Tibial artery (tissue), 4 donors: ENCODE data around the gene ATP9A.

Experiments used
- DNase-seq, 2 donors: peaks; one replicate each; pipeline ENCODE4 v3.0.0-alpha.2; 2019
- H3K27ac ChIP-seq, 2 donors: fragments of 200-600 bp; sonication (generic) in 1 of 2; 1 replicate in 1 of 2; 2 replicates in 1 of 2; pipeline ENCODE4 v1.5.1; 2018 to 2019; ENCODE audit warnings: mild to moderate bottlenecking in 1 of 2
- H3K27me3 ChIP-seq, 2 donors: fragments of 200-600 bp; sonication (generic) in 1 of 2; one replicate each; pipeline versions ENCODE4 v1.5.1 to v1.6.0; 2016 to 2019
- H3K36me3 ChIP-seq, 3 donors: fragments of 200-600 bp; sonication (generic) in 2 of 3; one replicate each; pipeline ENCODE4 v1.5.1; 2016 to 2019; ENCODE audit warnings: mild to moderate bottlenecking in 2 of 3
- H3K4me1 ChIP-seq, 4 donors: fragments of 200-600 bp; sonication (generic) in 2 of 4; 1 replicate in 3 of 4; 2 replicates in 1 of 4; pipeline ENCODE4 v1.5.1; 2016 to 2019
- H3K4me3 ChIP-seq, 2 donors: fragments of 200-600 bp; sonication (generic) in 1 of 2; 1 replicate in 1 of 2; 2 replicates in 1 of 2; pipeline ENCODE4 v1.5.1; 2018 to 2019; ENCODE audit warnings: mild to moderate bottlenecking in 2 of 2
- H3K9me3 ChIP-seq, 3 donors: fragments of 200-600 bp; sonication (generic) in 1 of 3; one replicate each; pipeline ENCODE4 v1.5.1; 2016 to 2019
- intact Hi-C: fragments of 100-400 bp; cut with DNase I; formaldehyde crosslinking; loops from one replicate; pipeline ENCODE4 v1.15.0; 2023; ENCODE audit warnings: low total_unique reads
- TF ChIP-seq, protein P1 (sequence below), 2 experiments: fragments of 200-600 bp in 1 of 2; fragments of 450-650 bp in 1 of 2; IDR thresholded peaks; one replicate each; pipeline ENCODE4 v1.5.1; 2017 to 2019; ENCODE audit warnings: antibody characterized with exemption in 2 of 2, mild to moderate bottlenecking in 1 of 2, moderate library complexity in 1 of 2

The ATP9A gene

DNA sequence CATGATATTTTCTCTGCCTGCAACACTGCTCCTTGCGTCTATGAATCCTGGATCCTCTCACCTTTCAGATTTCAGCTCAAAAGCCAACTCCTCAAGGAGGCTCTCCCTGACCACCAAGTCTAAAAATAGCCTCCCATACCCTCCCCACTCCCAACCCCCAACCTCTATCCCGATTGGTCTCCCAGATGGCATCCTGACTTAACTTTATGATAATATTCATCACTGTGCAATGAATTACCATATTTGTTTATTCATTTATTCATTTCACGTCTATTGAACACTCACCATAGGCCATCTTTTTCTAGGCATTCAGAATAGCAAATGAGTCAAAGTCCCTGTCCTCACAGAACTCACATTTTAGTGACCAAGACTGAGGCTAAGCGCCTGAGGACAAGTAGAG is 183.0 kb downstream of the ATP9A start:
- Histone ChIP-seq H3K9me3 (no peaks in the 10 kb centered on the region), H3K4me1 (no peaks in the 10 kb centered on the region), H3K27ac (no peak overlapping the region), H3K27me3 (no peaks in the 10 kb centered on the region), H3K36me3 (no peaks in the 10 kb centered on the region), H3K4me3 (no peak overlapping the region)
- TF ChIP-seq, protein P1, sequence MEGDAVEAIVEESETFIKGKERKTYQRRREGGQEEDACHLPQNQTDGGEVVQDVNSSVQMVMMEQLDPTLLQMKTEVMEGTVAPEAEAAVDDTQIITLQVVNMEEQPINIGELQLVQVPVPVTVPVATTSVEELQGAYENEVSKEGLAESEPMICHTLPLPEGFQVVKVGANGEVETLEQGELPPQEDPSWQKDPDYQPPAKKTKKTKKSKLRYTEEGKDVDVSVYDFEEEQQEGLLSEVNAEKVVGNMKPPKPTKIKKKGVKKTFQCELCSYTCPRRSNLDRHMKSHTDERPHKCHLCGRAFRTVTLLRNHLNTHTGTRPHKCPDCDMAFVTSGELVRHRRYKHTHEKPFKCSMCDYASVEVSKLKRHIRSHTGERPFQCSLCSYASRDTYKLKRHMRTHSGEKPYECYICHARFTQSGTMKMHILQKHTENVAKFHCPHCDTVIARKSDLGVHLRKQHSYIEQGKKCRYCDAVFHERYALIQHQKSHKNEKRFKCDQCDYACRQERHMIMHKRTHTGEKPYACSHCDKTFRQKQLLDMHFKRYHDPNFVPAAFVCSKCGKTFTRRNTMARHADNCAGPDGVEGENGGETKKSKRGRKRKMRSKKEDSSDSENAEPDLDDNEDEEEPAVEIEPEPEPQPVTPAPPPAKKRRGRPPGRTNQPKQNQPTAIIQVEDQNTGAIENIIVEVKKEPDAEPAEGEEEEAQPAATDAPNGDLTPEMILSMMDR (IDR thresholded peaks at IDR 0.05), result no peak
- intact Hi-C loops, result no loop called here
- no peak for DNase-seq

DNA sequence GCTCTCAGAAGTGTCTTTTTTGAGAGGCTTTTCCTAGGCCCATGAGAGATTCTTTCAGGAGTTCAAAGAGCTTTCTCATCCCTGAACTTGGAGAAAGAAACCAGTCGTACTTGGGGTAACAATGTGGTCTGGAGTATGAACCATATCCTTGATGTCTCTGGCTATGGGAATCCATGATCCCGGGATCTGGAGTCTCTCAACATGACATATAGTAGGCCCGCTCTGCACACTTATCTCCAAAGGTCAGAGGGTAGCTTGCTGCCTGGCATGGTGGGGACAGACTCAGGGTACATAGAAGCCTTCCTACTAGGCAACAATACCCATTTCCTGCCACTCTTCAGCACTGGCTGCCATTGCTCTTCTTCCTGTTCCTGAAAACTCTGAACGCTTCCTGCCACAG is 183.5 kb downstream of the ATP9A start:
- intact Hi-C loops, result no loop called here
- H3K27me3 ChIP-seq, result no peaks in the 10 kb centered on the region
- H3K4me3 ChIP-seq, result no peak overlapping the region
- TF ChIP-seq, protein P1 (IDR thresholded peaks at IDR 0.05), result no peak
- H3K4me1 ChIP-seq, result no peaks in the 10 kb centered on the region
- no peaks in the 10 kb centered on the region for H3K36me3 ChIP-seq
- no peak overlapping the region for H3K27ac ChIP-seq
- DNase-seq, result no peak
- no peaks in the 10 kb centered on the region for H3K9me3 ChIP-seq

DNA sequence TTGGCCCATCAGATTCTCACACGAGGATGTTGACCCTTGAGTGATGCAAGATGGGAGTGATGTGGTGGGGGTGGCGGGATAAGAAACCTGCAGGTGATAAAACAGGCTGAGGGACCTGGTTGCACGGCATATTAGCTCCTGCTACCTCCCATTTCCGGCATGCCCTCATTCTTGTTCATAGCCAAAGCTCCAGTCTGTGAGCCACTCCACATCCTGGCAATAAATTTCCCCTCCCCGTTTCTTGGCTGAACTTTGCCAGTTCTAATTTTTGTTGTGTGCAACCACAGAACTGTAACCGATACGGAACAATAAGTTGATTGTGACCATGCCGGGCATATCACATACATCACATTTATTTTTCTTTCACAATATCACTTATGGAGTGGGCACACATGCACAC is 184.1 kb downstream of the ATP9A start:
- no peak overlapping the region for H3K4me3 ChIP-seq
- no peak overlapping the region for H3K27ac ChIP-seq
- intact Hi-C loops, result no loop called here
- DNase-seq, result no peak
- H3K27me3 ChIP-seq, result no peaks in the 10 kb centered on the region
- H3K36me3 ChIP-seq, result no peaks in the 10 kb centered on the region
- TF ChIP-seq, protein P1 (IDR thresholded peaks at IDR 0.05), result no peak
- H3K4me1 ChIP-seq, result no peaks in the 10 kb centered on the region
- no peaks in the 10 kb centered on the region for H3K9me3 ChIP-seq

DNA sequence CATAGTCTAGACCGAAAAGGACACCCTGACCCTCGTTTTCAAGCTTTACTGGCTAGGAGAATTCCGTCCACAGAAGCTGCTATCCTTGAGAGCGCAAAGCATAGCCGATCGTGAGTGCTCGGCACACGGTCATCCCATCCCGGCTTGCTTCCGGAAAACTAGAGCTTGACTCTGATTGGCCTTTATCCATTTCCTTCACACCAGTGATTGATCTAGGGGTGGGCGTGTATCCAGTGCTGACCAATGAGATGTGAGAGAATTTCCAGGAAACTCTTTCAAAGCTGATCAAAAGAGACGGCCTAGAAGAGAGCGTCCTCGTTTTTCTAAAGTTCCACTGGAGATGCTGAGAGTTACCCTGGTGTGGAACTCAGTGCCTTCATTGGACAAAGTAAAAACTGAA is 184.7 kb downstream of the ATP9A start:
- Histone ChIP-seq H3K36me3 (no peaks in the 10 kb centered on the region), H3K27ac (no peak overlapping the region), H3K9me3 (no peaks in the 10 kb centered on the region), H3K4me3 (no peak overlapping the region), H3K4me1 (no peaks in the 10 kb centered on the region), H3K27me3 (no peaks in the 10 kb centered on the region)
- intact Hi-C loops, result no loop called here
- TF ChIP-seq, protein P1 (IDR thresholded peaks at IDR 0.05), result no peak
- DNase-seq, result no peak

DNA sequence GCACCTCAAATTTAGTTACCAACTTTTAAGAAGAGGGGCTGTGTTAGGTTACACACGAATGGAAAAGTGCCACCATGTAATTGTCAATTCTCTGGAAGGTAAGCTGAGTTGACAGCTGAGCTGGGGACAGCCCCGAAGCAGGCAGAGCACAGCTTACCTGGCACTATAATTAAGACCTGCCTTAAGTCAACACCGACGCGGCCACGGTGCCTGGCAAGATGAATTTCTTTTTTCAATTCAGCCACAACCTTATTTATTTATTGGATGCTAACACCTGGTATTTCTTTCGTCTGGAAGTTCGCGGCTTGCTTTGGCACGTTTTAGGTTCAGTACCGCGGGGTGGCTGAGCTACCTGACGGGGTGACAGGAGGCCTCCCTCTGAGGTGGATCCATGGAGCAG is 185.1 kb downstream of the ATP9A start:
- H3K9me3 ChIP-seq, result no peaks in the 10 kb centered on the region
- H3K4me3 ChIP-seq, result no peak overlapping the region
- DNase-seq, result no peak
- intact Hi-C loops, result no loop called here
- no peaks in the 10 kb centered on the region for H3K4me1 ChIP-seq
- no peaks in the 10 kb centered on the region for H3K36me3 ChIP-seq
- no peaks in the 10 kb centered on the region for H3K27me3 ChIP-seq
- TF ChIP-seq, protein P1 (IDR thresholded peaks at IDR 0.05), result no peak
- H3K27ac ChIP-seq, result no peak overlapping the region

DNA sequence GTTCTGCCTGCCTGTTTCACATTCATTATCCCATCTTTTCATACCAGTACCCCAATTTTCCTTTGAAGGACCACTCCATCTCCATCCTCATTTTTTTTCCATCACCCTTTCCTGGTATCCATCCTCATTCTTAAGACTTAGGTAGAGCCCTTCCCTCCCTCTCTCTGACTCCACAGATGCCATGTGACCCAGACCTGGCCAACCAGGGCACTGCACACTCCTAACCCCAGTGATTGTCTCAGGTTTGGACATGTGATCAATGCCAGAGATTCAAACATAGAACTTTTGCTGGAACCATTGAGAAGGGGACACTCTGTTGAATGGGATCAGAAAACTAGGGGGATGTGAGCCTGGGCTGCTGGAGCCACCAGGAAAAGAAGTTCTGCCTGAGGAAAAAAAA is 186.6 kb downstream of the ATP9A start:
- H3K9me3 ChIP-seq, result no peaks in the 10 kb centered on the region
- H3K4me3 ChIP-seq, result no peak overlapping the region
- DNase-seq, result no peak
- no peak overlapping the region for H3K27ac ChIP-seq
- TF ChIP-seq, protein P1 (IDR thresholded peaks at IDR 0.05), result no peak
- intact Hi-C loops, result no loop called here
- H3K27me3 ChIP-seq, result no peaks in the 10 kb centered on the region
- H3K36me3 ChIP-seq, result no peaks in the 10 kb centered on the region
- H3K4me1 ChIP-seq, result no peaks in the 10 kb centered on the region
